ENCODE data around the gene CNOT9.

Gene CNOT9

DNA sequence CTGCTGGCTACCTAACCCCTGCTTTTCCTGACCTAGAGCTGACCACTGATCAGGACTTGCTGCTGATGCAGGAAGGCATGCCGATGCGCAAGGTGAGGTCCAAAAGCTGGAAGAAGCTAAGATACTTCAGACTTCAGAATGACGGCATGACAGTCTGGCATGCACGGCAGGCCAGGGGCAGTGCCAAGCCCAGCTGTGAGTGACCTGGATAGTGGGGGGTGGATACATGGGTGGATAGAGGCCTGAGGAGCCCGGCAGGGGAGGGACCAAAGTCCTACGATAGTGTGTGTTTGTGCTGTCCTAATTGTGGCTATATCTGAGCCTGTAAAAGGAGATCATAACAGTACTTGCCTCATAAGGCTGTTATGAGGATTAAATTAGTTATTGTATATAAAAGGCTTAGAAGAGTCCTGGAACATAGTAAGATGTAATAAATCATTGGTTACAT lies 47.3 kb downstream of the CNOT9 start:
- TF ChIP-seq ZNF274 (IDR thresholded peaks at IDR 0.05; ENCODE audit: low read depth, low read length): no peak
- no peak overlapping the region for H3K4me3 ChIP-seq (ENCODE audit: low read length)

DNA sequence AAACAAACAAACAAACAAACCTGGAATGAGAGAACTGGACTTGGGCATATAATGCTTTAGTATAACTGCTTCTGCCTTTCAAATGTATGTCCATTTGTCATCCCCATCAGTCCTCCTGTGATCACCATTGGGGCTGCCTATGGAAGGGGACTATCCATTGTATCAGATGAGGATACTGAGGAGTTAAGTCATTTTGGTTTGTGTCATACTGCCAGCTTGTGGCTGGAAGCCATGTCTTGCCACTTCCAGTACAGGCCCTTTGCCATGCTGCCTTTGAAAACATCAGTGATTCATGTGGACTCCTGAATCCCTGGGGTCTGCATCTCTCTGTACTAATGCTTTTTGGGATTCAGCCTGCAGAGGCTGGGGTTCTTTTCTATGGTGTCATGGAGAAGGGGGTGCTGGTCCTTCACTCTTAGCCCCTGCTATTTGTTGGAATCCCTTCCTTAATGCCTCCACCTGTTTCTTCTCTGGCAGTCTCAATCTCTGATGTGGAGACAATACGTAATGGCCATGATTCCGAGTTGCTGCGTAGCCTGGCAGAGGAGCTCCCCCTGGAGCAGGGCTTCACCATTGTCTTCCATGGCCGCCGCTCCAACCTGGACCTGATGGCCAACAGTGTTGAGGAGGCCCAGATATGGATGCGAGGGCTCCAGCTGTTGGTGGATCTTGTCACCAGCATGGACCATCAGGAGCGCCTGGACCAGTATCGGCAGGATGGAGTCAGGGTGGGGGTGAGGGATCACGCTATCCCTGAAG lies 49.6 kb downstream of the CNOT9 start:
- no peak overlapping the region for H3K4me3 ChIP-seq (ENCODE audit: low read length)
- no peak for TF ChIP-seq ZNF274 (IDR thresholded peaks at IDR 0.05; ENCODE audit: low read depth, low read length)

DNA sequence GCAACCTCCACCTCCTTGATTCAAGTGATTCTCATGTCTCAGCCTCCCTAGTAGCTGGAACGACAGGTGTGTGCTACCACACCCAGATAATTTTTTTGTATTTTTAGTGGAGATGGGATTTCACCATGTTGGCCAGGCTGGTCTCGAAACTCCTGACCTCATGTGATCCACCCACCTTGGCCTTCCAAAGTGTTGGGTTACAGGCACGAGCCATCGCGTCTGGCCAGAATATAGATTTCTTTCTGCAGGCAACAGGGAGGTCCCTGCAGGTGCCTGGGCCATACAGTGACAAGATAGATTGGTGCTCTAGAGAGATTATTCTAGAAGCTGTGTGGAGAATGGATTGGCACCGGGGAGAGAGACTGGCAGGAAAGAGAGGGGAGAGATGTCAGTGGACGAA lies 52.4 kb downstream of the CNOT9 start:
- no peak overlapping the region for H3K4me3 ChIP-seq (ENCODE audit: low read length)
- TF ChIP-seq ZNF274 (IDR thresholded peaks at IDR 0.05; ENCODE audit: low read depth, low read length): no peak

DNA sequence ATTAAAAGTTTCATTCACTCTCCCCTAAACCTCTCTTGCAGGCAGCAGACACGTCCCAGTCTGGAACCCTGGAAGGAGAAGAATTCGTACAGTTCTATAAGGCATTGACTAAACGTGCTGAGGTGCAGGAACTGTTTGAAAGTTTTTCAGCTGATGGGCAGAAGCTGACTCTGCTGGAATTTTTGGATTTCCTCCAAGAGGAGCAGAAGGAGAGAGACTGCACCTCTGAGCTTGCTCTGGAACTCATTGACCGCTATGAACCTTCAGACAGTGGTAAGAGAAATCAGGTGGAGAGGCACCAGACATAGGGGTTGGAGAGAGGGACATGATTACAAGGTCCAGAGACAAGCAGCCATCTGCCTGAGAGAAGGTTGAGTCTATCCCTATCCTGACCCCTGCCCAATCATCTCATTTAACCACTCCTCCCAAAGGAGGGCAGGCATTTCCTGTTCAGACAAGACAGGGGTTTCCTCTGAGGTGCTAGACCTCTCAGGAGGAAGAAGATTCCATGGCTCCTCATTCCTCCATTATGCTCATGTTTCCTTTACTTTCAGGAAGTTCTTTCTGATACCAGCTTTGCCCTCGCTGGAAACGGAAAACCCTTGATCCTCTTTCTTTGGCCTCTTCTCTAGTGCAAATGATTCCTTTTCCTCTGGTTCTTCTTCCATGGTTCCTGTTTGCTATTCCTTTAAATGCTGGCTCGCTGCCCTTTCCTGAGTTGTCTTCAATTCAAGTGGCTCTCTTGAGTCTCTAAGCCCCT lies 54.1 kb downstream of the CNOT9 start:
- H3K4me3 ChIP-seq (ENCODE audit: low read length): no peak overlapping the region
- TF ChIP-seq ZNF274 (IDR thresholded peaks at IDR 0.05; ENCODE audit: low read depth, low read length): no peak

DNA sequence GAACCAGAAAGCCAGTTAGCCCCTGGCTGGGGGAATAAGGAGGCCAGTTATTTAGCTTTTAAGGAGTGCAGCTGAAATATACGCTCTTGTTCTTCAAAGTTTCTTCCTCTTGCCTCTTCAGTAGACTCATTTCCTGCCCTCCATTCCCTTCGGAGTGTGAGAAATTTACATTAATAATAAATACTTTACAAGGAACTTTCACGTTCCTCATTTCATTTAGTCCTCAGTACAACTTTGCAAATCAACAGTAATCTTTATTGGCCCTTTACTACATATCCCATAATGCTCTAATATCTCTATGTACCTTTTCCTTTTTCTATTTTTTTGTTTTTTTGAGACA lies 54.7 kb downstream of the CNOT9 start:
- no peak for TF ChIP-seq ZNF274 (IDR thresholded peaks at IDR 0.05; ENCODE audit: low read depth, low read length)
- no peak overlapping the region for H3K4me3 ChIP-seq (ENCODE audit: low read length)

- no peak for TF ChIP-seq ZNF274 (IDR thresholded peaks at IDR 0.05; ENCODE audit: low read depth, low read length)
- no peak overlapping the region for H3K4me3 ChIP-seq (ENCODE audit: low read length)
These were observed 57.7 kb downstream of the CNOT9 start for GRCh38 chr2:218626369-218626768.

DNA sequence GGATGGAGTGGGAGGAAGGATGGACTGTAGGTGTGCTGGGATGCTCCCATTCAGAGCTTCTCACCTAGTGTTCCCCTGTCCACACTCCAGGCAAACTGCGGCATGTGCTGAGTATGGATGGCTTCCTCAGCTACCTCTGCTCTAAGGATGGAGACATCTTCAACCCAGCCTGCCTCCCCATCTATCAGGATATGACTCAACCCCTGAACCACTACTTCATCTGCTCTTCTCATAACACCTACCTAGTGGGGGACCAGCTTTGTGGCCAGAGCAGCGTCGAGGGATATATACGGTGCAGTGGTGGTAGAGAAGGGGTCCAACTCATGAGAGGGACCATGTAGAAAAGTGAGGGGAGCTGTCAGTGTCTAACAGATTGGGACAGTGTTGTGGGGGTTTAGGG lies 59.3 kb downstream of the CNOT9 start:
- no peak for TF ChIP-seq ZNF274 (IDR thresholded peaks at IDR 0.05; ENCODE audit: low read depth, low read length)
- H3K4me3 ChIP-seq (ENCODE audit: low read length): no peak overlapping the region

DNA sequence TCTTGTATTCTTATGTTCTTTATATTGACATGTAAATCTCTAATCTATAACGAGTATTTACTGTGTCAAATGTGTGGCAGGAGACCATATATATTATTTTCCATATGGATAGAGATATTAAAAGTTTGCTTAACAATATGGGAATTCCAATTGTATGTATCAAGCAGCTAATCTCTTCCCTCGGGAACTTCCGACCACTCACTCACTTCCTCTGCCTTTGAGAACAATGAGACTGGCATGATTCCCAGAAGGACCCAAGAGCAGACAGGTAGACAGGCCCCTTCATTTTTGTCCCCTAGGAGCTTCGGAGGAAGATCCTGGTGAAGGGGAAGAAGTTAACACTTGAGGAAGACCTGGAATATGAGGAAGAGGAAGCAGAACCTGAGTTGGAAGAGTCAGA lies 63.2 kb downstream of the CNOT9 start:
- no peak overlapping the region for H3K4me3 ChIP-seq (ENCODE audit: low read length)
- TF ChIP-seq ZNF274 (IDR thresholded peaks at IDR 0.05; ENCODE audit: low read depth, low read length): no peak

GRCh38 chr2:218635719-218636118 lies 67.1 kb downstream of the CNOT9 start:
- no peak overlapping the region for H3K4me3 ChIP-seq (ENCODE audit: low read length)
- TF ChIP-seq ZNF274 (IDR thresholded peaks at IDR 0.05; ENCODE audit: low read depth, low read length): no peak

DNA sequence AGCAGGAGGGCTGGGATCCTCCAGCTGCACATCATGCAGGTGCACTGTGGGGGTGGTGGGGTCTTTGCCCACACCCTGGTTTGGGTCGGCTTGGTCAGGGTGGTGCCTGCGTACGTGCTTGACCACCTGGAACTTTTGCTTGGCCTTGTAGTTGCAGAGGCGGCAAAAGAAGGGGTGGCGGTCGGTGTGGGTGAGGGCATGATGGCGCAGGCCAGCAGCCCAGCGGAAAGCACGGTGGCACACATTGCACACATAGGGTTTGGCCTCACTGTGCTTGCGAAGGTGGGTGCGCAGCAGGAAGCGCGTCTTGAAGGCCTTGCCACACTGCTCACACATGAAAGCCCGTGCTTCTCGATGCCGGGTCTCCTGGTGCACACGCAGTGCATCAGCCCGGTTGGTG lies 69.7 kb downstream of the CNOT9 start:
- no peak overlapping the region for H3K4me3 ChIP-seq (ENCODE audit: low read length)
- no peak for TF ChIP-seq ZNF274 (IDR thresholded peaks at IDR 0.05; ENCODE audit: low read depth, low read length)

DNA sequence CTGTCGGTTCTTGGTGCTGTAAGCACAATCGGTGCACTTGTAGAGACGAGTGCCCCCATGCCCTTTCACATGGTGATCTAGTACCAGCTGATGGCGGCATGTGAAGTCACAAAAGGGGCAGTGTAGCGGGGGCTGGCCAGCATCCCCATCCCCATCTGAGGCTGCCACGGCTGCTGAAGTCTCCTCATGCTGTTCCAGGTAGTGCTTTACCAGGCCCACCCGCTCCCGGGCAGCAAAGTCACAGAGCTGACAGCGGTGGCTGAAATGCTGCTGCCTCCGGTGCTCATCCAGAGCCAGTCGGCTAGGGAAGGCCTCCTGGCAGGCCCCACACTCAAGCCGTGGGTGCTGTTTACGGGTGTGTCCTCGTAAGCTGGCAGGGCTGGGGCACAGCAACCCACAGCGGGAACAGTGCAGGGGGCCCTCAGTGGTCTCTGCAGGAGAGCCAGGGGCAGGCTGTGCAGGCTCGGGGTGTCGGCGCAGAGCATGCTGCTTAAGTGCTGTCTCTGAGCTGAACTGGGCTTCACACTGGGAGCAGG lies 73.5 kb downstream of the CNOT9 start:
- TF ChIP-seq ZNF274 (IDR thresholded peaks at IDR 0.05; ENCODE audit: low read depth, low read length): no peak
- H3K4me3 ChIP-seq (ENCODE audit: low read length): no peak overlapping the region

DNA sequence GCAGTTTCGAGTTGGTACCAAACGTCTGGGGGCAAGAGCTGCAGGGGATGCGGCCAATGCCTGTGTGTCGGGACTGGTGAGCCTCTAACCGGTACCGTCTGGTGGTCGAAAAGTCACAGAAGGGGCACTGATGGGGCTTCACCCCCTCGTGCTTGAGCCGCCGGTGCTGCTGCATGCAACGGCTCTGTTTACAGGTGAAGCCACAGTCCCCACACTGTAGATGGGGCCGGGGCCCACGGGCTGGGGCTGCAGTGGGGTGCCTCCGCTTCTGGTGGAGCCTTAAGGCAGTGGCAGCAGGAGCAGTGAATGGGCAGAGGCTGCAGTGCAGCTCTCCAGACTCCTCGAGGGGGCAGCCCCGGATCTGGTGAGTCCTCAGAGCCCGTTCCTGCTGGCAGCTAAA lies 74.1 kb downstream of the CNOT9 start:
- no peak for TF ChIP-seq ZNF274 (IDR thresholded peaks at IDR 0.05; ENCODE audit: low read depth, low read length)
- H3K4me3 ChIP-seq (ENCODE audit: low read length): no peak overlapping the region

DNA sequence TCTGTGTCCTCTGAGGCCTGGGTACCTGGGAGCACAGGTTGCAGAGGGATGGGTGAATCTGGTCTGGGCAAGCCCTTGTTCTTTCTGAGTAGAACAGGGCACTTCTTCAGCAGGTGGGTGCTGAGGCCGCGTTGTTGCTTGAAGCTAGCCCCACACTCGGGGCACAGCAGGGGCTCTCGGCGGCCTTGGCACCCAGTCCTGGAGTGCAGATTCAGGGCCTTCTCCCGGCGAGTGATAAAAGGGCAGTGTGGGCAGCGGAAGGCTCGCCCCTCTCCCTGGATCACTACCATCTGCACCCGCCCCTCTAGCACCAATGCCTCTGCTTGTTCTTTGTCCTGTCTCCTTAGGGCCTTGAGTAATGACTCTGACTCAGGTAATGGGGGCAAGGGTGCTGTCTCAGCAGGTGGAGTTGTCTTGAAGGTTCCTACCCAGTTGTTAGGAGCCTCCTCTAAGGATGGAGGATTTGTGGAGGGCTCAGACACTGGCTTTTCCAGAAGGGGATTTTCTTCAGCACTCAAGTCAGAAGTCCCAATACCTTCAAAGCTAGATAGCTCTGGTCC lies 75.2 kb downstream of the CNOT9 start:
- no peak for TF ChIP-seq ZNF274 (IDR thresholded peaks at IDR 0.05; ENCODE audit: low read depth, low read length)
- H3K4me3 ChIP-seq (ENCODE audit: low read length): no peak overlapping the region

GRCh38 chr2:218644721-218645120 lies 76.1 kb downstream of the CNOT9 start:
- TF ChIP-seq ZNF274 (IDR thresholded peaks at IDR 0.05; ENCODE audit: low read depth, low read length): no peak
- H3K4me3 ChIP-seq (ENCODE audit: low read length): no peak overlapping the region

DNA sequence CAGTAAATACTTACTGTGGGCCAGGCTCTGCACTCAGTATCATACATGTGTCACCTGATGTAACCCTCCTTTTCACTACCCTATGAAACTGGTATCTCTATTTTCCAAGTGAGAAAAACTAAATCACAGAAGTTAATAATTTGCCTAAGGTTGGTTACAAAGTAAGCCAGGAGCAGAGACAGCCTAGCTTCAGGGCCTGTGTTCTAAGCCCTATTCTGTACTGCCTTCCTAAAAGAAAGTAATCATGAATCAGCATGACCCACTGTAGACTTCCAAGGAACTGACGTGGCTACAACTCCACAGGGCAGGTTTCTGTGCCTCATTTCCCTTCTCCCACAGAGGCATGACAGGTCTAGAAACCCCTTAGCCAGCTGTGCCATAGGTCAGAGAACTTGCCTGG lies 76.5 kb downstream of the CNOT9 start:
- TF ChIP-seq ZNF274 (IDR thresholded peaks at IDR 0.05; ENCODE audit: low read depth, low read length): no peak
- H3K4me3 ChIP-seq (ENCODE audit: low read length): no peak overlapping the region
